Cardiac muscle cell (in vitro differentiated cells and primary cell): ENCODE measurements around the gene MRPS12. TPM values are rescaled to one million over a fixed set of nuclear protein-coding genes. Genes with fewer than 3 reads are reported as not detected.
"Not testable (repeated sequence)": the region's sequence is repeated elsewhere in the genome, so short reads cannot be mapped to it uniquely, and the experiment has no call there.

Experiments used
- DNase-seq, 2 donors: peaks; one replicate each; pipeline versions ENCODE4 v3.0.0 to v3.0.0-alpha.2; 2010 to 2017; ENCODE audit warnings: low read depth in 1 of 2, low spot score in 1 of 2
- H3K27ac ChIP-seq: fragments of 200-600 bp; sonication (generic); 2 replicates; pipeline ENCODE4 v1.5.1; 2016
- H3K27me3 ChIP-seq: fragments of 200-600 bp; sonication (generic); 2 replicates; pipeline ENCODE4 v1.6.0; 2016; ENCODE audit warnings: control low read depth
- H3K36me3 ChIP-seq: fragments of 200-600 bp; sonication (generic); 2 replicates; pipeline ENCODE4 v1.5.1; 2016; ENCODE audit warnings: control low read depth
- H3K4me1 ChIP-seq: fragments of 200-600 bp; sonication (generic); 2 replicates; pipeline ENCODE4 v1.8.1; 2017; ENCODE audit warnings: low read depth, mild to moderate bottlenecking, mixed run types
- H3K4me3 ChIP-seq: fragments of 200-600 bp; sonication (generic); 2 replicates; pipeline ENCODE4 v1.5.1; 2016; ENCODE audit warnings: mild to moderate bottlenecking
- H3K9me3 ChIP-seq: fragments of 200-600 bp; sonication (generic); 2 replicates; pipeline ENCODE4 v1.5.1; 2017; ENCODE audit warnings: low read depth, mild to moderate bottlenecking, control low read depth
- polyA plus RNA-seq: library from polyadenylated mRNA; unstranded; fragments of >200 nt; fragmentation: Nextera tagmentation; extraction: Ambion mirVana; gene quantifications from 2 replicates; pipeline ENCODE4 v1.2.1, GENCODE V29; 2016
- total RNA-seq: library from RNA; depleted of rRNA; stranded (reverse); fragments of >200 nt; gene quantifications from 2 replicates; pipeline ENCODE4 v1.2.3, GENCODE V29; 2016
- TF ChIP-seq, protein P1 (sequence below): IDR thresholded peaks from 2 replicates; pipeline ENCODE4 v1.5.1; 2012; ENCODE audit warnings: low read depth, mild to moderate bottlenecking, low read length

The MRPS12 gene
- total and polyA plus RNA-seq, 2 experiments from 2014 or later, result 52.0 to 72.2 TPM

DNA sequence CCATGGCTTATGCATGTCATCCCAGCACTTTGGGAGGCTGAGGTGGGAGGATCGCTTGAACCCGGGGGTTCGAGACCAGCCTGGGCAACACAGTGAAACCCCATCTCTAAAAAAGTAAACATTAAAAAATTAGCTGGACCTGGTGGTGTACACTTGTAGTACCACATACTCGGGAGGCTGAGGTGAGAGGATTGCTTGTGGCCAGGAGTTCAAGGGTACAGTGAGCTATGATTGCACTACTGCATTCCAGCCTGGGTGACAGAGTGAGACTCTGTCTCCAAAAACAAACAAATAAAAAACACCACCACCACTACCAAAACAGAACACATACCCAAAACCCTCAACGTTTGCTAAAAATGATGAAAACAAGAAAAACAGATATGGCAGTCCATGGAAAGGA is 28.9 kb downstream of the MRPS12 start:
- Histone ChIP-seq H3K4me1 (no peaks in the 10 kb centered on the region), H3K9me3 (no peaks in the 10 kb centered on the region), H3K4me3 (no peak overlapping the region), H3K27me3 (no peaks in the 10 kb centered on the region), H3K36me3 (no peaks in the 10 kb centered on the region), H3K27ac (no peak overlapping the region)
- TF ChIP-seq, protein P1, sequence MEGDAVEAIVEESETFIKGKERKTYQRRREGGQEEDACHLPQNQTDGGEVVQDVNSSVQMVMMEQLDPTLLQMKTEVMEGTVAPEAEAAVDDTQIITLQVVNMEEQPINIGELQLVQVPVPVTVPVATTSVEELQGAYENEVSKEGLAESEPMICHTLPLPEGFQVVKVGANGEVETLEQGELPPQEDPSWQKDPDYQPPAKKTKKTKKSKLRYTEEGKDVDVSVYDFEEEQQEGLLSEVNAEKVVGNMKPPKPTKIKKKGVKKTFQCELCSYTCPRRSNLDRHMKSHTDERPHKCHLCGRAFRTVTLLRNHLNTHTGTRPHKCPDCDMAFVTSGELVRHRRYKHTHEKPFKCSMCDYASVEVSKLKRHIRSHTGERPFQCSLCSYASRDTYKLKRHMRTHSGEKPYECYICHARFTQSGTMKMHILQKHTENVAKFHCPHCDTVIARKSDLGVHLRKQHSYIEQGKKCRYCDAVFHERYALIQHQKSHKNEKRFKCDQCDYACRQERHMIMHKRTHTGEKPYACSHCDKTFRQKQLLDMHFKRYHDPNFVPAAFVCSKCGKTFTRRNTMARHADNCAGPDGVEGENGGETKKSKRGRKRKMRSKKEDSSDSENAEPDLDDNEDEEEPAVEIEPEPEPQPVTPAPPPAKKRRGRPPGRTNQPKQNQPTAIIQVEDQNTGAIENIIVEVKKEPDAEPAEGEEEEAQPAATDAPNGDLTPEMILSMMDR, result no peak
- DNase-seq, result no peak

DNA sequence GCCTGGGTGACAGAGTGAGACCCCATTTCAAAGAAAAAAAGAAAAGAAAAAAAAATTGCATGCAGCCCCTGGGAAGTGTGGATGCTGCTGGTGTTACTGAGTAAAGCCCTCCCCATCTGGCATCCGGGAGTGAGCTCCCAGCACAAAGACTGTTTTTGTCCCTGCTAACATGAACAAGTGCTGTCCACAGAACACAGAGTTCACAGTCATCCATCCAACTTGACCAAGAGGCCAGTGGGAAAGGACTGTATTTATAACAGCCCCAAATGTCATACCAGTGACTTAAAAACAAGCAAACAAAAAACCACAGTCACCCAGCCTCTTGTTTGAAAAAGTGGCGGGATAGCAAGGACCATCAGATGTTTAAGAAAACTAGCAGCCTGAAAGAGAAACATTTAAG is 34.0 kb downstream of the MRPS12 start:
- Histone ChIP-seq H3K36me3 (peaks cover 3% of the 10 kb centered on the region), H3K4me1 (no peaks in the 10 kb centered on the region), H3K27ac (no peak overlapping the region), H3K27me3 (no peaks in the 10 kb centered on the region), H3K4me3 (no peak overlapping the region), H3K9me3 (no peaks in the 10 kb centered on the region)
- TF ChIP-seq, protein P1, result no peak
- DNase-seq, result no peak

DNA sequence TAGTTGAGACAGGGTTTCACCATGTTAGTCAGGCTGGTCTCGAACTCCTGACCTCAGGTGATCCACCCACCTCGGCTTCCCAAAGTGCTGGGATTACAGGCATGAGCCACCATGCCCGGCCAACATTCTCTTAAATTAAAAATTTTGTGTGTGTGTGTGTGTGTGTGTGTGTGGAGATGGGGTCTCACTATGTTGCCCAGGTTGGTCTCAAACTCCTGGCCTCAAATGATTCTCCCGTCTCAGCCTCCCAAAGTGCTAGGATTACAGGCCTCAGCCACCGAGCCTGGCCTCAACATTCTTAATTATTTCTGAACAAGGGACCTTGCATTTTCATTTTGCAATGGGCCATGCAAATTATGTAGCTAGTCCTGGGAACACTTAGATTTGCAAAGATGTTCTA is 35.4 kb downstream of the MRPS12 start:
- not testable (repeated sequence) for H3K9me3 ChIP-seq, H3K27ac ChIP-seq, DNase-seq, H3K4me1 ChIP-seq, H3K27me3 ChIP-seq, H3K36me3 ChIP-seq, H3K4me3 ChIP-seq

DNA sequence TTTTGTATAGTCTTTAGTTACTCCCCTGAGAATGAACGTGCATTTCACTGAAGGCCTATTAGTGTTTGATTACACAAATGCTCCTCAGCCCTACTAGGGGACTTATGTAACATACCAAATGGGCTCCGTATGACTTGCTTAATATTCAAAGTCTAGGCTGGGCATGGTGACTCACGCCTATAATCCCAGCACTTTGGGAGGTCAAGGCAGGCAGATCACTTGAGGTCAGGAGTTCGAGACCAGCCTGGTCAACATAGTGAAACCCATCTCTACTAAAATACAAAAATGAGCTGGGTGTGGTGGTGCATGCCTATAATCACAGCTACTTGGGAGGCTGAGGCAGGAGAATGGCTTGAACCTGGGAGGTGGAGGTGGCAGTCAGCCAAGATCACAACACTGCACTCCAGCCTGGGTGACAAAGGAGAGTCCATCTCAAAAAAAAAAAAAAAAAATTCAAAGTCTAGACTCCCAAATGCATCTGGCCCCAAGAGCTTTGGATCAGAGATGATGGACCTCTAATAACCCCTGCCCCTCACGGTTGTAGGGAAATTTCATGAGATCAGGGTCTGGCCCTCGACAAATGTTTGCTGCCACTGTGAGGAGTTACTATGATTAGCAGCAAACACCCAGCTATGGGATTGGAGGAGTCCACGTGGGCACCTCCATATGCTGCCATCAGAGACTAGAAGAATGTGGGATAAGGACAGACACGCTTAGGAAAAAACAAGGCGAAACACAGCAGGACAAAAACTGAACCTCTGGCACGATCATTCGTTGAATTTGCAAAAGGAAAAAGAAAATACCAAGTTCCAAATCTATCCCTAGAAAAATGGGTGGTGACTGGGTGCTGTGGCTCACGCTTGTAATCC is 40.2 kb downstream of the MRPS12 start:
- TF ChIP-seq, protein P1, result no peak
- H3K27ac ChIP-seq, result no peak overlapping the region
- peaks cover 3% of the 10 kb centered on the region for H3K36me3 ChIP-seq
- no peak overlapping the region for H3K4me3 ChIP-seq
- no peaks in the 10 kb centered on the region for H3K27me3 ChIP-seq
- H3K9me3 ChIP-seq, result no peaks in the 10 kb centered on the region
- peaks cover 9% of the 10 kb centered on the region for H3K4me1 ChIP-seq
- peak in 1 of 2 donors; percentile 9 for DNase-seq

DNA sequence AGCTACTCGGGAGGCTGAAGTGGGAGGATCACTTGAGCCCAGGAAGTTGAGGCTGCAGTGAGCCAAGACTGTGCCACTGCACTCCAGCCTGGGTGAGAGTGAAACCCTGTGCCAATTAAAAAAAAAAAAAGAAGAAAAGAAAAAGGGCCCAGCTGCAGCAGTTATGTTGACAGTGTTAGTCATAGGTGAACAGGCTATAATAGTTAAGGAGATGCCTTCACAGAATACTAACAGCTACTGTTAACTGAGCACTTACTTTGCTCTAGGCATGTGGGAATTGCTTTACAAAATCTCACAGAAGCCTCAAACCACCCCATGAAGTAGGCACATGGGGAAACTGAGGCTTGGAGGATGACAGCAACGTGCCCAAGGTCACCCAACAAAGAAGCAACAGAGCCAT is 40.9 kb downstream of the MRPS12 start:
- Histone ChIP-seq H3K27me3 (no peaks in the 10 kb centered on the region), H3K9me3 (no peaks in the 10 kb centered on the region), H3K36me3 (peaks cover 3% of the 10 kb centered on the region), H3K27ac (no peak overlapping the region), H3K4me3 (no peak overlapping the region), H3K4me1 (peaks cover 15% of the 10 kb centered on the region)
- no peak for DNase-seq
- TF ChIP-seq, protein P1, result no peak

DNA sequence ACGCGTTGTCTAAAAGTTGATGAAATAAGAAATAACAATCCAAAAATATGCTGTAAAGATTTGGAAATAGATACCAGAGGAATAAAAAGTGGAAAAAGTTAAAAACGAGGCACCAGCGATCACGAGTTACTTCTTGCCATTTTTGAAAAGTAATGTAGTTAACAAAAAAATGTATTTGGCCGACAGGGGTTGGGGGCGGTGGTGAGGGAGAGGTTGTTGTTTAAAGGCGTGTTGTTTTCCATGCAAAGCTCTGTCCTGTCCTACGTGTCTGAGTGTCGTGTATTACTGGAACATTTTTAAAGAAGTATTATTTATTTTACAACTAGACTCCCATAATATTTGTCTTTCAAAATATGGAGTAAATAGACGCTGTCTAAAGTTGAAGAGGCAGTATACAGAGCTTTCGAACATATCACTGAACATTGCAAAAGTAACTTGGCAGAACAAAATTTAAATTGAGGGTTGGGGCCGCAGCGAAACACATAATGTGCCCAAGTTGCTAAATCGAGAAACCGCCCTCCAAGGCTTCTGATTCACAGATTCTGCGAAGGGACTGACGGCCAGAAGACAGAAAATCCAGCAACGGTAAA is 44.0 kb downstream of the MRPS12 start:
- peaks cover 15% of the 10 kb centered on the region for H3K4me1 ChIP-seq
- H3K27ac ChIP-seq, result no peak overlapping the region
- H3K9me3 ChIP-seq, result no peaks in the 10 kb centered on the region
- peak in 1 of 2 donors; percentile 33 for DNase-seq
- H3K36me3 ChIP-seq, result no peaks in the 10 kb centered on the region
- TF ChIP-seq, protein P1, result no peak
- peak overlapping the region; percentile 63 for H3K4me3 ChIP-seq
- H3K27me3 ChIP-seq, result no peaks in the 10 kb centered on the region
